Anterior cingulate cortex (tissue), 58 donors: ENCODE measurements around the gene SMIM5.

Experiments used
- DNase-seq, 58 donors: peaks; one replicate each; lab custom pipeline; 2025; lab: John Stamatoyannopoulos, UW

The SMIM5 gene

DNA sequence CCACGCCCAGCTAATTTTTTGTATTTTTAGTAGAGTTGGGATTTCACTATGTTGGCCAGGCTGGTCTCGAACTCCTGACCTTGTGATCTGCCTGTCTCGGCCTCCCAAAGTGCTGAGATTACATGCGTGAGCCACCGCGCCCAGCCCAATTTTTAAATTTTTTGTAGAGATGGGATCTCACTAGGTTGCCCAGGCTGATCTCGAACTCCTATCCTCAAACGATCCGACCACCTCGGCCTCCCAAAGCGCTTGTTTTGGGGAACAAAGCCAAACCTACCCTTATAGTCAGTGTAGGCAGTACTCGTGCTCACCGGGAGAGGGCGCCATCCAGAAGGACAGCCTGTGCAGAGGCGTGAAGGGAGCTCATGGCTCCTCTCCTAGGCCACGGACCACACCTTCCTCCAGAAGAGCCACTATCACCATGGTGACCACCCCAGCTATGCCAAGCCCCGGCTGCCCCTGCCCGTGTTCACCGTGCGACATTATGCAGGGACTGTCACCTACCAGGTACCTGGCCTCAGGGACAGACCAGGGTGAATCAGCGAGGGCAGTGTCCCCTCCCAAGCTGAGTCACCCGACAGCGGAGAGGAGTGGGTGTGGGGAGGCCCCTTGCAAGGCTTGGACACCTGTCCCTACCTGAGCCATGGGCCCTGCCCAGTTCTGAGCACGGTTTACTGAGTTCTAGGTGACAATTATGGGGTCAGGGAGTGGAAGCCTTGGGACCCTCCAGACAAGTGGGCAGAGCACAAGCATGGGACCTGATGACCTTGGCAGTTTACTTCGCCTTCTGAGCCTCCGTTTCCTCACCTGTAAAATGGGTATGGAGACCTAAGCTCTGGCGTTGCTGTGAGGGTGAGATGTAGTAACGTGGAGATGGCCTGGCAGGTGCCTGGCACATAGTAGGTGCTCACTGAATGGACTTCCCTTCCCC is 31.9 kb upstream of the SMIM5 start:
- peak in 12 of 58 donors; percentile 11 to 44 (median 24) for DNase-seq

DNA sequence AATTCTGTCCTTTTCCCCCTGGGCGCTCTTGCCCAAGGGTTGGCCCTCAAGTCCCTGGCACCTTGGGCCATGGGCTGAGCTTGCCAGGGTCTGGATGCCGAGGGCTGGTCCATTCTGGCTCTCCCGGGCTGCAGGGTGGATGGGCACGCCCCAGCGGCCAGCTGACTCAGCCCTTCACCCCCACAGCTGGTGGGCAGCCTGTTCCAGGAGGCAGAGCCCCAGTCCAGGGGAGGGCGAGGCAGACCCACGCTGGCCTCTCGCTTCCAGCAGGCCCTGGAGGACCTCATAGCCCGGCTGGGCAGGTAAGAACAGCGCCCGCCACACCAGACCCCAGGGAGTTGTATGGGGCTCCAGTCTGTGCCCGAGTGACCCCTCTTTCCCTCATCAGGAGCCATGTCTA is 30.6 kb upstream of the SMIM5 start:
- DNase-seq = no peak

DNA sequence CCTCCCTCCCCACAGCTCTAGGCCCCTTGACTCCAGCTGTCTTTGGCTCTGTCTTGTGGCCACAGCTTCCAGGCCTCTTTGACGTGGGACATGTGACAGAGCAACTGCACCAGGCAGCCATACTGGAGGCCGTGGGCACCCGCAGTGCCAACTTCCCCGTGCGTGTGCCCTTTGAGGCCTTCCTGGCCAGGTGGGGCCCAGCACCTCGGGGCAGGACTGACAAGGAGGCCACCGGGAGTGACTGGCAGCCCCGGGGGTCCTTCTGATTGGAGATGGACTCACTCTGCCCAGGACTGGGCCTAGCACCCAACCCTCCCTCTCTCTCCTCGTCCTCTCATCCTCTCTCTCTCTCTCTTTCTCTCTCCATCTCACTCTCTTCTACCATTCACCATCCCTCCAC is 30.1 kb upstream of the SMIM5 start:
- no peak for DNase-seq

DNA sequence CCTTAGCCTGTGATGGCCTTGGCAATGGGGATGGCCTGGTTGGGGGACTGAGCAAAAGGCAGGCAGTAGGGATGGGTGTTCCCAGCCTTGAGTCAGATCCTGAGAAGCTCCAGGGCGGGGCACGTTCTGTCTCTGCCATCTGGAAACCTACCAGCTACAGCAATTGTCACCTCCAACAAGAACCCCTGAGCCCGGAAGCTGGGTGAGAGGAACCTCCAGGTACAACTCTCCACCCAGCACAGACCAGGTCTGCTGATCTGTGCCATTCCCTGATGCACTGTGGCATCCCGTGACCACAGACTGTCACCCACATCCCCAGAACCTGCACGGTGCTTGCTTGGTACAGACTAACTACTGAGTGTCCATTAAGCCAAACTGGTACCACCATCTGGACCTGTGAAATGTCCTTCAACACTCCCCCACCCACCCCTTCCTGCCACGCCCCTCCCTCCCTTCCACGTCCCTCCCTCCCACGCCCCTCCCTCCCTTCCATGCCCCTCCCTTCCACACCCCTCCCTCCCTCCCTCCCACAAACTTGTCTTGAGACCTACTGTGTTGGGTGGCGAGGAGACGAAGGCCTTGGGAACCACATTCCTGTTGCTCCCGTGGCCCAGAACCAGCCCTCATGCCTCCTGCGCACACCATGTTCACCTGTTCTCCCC is 29.1 kb upstream of the SMIM5 start:
- no peak for DNase-seq

DNA sequence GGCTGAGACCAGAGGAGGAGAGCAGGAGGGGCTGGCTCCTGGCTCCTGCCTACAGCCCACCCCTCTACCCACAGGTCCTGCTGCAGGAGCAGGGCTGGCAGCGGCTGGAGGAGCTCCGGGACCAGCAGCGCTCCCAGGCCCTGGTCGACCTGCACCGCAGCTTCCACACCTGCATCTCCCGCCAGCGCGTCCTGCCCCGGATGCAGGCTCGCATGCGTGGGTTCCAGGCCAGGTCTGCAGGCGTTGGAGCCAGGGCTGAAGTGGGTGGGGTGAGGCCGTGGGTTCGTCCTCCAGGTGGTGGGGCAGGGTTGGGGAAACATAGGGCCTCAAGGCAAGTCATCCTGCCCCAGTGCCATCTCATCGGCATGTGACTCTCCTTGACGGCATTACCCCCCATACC is 27.4 kb upstream of the SMIM5 start:
- DNase-seq = no peak

DNA sequence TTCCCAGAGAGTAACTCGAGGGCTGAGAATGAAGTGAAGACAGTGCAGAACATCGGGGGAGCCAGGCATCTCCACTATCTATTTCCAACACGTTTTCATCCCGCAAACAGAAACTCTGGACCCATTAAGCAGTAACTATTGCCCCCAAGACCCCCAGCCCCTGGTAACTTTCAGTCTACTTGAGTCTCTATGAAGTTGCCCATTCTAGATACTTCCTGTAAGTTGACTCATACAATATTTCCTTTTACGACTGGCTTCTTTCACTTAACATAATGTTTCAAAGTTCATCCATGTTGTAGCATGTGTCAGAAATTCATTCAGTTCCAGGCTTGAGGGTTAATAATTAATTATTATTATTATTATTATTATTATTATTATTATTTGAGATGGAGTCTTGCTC is 26.1 kb upstream of the SMIM5 start:
- DNase-seq = no peak

DNA sequence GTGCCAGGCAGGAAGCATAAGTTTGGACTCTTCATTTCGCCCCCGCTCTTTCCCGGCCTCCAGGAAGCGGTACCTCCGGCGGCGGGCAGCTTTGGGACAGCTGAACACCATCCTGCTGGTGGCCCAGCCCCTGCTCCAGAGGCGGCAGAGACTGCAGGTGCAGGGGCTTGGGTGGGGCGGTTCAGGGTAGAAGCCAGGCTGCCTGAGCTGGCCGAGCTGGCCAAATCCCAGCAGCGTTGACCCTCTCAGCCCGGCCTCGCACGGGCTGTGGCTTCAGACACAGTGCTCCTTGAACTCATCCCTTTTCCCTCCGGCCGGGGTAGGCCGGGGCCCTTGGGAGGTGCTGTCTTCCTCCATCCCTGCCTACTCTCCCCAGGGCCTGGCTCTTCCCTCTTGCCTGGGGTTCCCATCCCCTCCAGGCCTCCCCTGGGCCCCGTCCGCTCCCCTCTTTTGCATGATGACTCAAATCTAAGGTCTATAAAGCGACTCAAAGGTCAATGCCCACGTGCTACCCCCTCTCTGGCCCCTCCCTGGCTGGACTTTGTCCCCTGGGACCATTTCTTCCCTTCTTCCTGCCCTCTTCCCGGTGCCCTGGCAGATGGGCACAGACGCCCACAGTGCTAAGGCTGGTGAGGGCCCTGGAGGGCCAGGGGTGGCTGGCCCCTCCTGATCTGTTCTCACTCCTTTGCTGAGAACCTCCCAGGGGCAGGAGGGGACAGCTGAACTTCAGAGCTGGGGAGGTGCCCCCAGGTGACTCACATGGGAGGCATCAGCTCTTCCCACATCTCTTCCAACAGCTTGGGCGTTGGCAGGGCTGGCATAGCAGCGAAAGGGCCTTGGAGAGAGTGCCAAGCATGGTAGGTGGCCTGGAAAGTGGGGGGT is 22.9 kb upstream of the SMIM5 start:
- DNase-seq = peak in 1 of 58 donors; percentile 20

DNA sequence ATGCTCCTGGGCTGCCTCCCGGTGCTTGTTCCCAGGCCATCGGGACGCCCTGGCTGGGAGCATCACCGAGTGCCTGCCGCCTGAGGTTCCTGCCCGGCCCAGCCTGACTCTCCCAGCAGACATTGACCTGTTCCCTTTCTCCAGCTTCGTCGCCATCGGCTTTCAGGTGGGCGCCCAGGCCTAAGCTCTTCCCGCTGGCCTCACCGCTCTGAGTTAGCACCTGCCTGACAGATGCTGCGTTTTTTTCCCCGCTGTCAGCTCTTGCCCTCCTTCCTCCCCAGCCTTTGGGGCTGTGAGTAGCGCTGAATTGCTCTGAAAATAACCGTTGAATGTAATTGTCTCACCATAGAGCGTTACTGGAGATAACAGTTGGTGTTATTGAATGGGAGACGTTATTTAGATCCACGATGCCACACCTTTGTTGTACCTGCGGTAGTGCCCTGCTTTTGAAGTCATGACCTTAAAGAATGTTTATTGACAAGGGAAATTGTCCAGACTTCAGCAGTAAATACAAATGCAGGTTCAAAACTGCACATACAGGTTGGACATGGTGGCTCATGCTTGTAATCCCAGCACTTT is 21.3 kb upstream of the SMIM5 start:
- no peak for DNase-seq

DNA sequence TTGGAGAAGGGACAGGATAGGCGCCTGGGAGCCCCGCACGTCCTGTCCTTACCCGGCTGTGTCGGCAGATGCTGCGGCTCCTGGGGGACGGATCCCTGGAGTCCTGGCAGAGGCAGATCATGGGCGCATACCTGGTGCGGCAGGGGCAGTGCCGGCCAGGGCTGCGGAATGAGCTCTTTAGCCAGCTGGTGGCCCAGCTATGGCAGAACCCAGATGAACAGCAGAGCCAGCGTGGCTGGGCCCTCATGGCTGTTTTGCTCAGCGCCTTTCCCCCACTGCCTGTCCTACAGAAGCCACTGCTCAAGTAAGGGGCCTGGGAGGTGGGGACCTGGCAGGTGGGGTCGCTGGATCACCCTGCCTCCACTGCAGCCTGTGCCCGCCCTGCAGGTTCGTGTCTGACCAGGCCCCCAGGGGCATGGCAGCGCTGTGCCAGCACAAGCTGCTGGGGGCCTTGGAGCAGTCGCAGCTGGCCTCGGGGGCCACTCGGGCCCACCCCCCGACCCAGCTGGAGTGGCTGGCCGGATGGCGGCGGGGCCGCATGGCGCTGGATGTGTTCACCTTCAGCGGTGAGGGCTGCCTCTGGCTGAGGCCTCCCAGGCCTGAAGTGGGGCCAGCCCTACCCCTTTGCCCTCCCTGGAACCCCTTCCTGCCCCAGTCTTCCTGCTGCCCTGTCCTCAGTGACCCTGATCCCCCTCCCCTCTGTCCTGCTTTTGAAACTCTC is 20.2 kb upstream of the SMIM5 start:
- DNase-seq = no peak

DNA sequence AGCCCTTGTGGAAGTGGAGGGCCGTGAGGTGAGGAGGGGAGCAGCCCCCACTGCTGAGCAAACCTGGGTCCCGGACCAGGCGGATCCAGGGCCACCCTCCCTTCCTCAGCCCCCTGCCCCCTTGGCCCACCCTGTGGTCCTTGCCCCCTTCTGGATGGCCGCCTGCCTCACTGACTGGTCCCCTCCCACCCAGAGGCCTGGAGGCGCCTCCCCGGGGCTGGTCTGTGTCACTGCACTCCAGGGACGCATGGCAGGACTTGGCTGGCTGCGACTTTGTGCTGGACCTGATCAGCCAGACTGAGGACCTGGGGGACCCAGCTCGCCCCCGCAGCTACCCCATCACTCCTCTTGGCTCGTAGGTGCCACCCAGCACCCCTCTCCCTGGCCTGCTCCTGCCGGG is 19.2 kb upstream of the SMIM5 start:
- DNase-seq = no peak

DNA sequence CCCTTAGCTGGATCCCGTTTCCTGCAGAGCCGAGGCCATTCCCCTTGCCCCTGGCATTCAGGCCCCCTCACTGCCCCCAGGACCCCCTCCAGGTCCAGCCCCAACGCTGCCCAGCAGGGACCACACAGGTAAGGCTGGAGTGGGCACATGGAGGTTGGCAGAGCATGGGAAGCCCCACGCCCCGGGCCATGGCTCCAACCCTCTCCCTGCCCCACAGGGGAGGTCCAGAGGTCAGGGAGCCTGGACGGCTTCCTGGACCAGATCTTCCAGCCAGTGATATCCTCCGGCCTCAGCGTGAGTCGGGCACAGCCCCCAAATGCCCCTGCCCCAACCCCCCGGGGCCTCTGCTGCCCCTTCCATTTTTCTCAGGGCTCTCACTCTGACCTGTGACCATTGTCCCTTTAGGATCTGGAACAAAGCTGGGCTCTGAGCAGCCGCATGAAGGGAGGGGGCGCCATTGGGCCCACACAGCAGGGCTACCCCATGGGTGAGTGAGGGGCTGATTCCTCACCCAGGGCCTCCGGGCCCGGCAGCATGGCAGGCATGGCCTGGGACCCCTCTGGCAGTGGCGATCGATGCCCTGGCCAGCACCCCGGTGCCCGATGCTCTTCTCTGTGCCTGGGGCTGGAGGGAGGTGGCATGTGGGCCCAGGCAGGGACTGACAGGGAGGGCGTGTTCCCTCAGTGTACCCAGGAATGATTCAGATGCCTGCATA is 18.5 kb upstream of the SMIM5 start:
- DNase-seq = no peak

DNA sequence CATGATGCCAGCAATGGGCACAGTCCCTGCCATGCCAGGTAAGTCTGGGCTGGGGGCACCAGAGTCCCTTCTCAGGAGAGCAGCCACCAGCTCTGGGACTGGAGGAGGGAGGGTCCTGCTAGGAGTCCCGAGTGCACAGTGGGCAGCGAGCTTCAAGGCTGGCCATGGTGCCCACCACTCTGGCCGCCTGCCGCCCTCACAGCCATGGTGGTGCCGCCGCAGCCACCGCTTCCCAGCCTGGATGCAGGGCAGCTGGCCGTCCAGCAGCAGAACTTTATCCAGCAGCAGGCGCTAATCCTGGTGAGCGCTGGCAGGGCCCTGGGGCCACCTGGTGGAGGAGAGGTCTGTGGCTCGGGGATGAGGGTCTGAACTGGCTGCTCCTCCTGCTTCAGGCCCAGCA is 17.9 kb upstream of the SMIM5 start:
- no peak for DNase-seq

DNA sequence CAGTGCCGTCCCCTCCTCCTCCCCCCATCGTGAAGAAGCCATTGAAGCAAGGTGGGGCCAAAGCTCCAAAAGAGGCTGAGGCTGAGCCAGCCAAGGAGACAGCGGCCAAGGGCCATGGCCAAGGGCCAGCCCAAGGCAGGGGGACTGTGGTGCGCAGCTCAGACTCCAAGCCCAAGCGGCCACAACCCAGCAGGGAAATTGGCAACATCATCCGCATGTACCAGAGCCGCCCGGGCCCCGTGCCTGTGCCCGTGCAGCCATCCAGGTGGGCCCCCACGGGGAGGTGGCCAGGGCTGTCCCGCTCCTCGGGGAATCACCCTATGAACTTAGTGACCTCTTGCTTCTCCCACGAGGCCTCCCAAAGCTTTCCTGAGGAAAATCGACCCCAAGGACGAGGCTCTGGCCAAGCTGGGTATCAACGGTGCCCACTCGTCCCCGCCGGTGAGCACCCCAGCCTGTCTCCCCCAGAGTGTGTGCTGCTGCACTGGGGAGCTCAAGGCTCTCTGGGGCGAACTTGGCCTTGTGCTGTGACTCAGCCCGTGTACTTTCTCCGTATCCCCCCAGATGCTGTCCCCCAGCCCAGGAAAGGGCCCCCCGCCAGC is 16.6 kb upstream of the SMIM5 start:
- DNase-seq = peak in 2 of 58 donors; percentile 13 to 14

DNA sequence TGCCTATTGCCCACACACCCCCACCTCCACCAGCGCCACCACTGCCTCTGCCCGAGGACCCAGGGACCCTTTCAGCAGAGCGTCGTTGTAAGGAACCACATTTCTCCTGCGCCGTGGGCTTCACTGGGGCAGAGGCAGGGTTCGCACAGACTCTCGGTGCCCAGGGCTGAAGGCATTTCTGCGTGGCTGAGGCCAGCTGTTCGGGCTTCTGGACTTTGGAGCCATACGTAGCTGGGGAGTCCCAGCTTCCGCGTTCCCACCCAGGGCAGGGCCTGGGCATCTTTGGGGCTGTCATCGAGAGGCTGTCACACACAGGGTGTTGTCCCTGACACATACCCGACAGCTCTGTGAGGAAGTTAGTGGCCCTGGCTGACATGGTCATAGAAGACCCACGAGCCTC is 16.0 kb upstream of the SMIM5 start:
- no peak for DNase-seq

DNA sequence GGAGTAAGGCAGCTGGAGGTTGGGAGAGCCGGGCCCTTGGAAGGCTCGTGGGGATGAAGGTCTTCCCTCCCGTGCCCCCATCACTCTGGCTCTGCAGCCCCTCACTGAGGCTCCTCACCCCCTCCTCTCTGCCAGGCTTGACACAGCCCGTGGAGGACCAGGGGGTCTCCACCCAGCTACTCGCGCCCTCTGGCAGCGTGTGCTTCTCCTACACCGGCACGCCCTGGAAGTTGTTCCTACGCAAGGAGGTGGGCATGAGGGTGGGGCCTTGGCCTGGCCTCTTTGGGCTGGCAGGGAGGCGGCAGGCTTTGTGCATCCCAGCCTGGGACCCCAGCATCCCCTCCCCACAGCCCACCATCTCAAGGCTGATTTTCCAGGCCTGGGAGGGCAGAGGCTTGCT is 15.6 kb upstream of the SMIM5 start:
- DNase-seq = no peak

DNA sequence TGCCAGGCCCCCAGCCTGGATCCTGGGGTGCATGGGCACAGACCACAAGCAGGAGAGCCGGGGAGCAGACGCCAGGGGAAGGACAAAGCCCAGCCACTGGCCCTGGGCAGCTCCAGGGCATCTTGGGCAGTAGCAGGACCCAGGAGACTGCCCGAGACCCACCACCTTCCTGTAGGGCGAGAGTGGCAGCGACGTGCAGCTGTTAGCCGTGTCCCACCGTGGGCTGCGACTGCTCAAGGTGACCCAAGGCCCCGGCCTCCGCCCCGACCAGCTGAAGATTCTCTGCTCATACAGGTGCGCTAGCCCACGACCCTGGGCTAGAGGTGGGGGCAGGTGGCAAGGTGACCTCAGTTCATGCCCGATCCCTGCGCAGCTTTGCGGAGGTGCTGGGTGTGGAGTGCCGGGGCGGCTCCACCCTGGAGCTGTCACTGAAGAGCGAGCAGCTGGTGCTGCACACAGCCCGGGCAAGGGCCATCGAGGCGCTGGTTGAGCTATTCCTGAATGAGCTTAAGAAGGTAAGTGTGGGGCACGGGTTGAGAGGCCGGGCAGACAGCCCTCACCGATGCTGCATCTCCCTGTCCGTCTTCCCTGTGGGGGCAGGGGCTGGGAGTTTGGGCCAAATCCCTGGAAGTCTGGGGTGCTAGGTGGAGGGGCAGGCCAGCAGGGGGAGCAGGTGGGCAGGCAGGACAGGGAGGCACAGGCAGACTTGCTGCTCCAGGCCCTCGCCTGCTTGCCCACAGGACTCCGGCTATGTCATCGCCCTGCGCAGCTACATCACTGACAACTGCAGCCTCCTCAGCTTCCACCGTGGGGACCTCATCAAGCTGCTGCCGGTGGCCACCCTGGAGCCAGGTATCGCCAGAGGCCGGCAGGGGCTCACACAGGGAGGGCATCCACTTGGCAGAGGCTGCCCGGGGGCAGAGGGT is 13.5 kb upstream of the SMIM5 start:
- DNase-seq = no peak

DNA sequence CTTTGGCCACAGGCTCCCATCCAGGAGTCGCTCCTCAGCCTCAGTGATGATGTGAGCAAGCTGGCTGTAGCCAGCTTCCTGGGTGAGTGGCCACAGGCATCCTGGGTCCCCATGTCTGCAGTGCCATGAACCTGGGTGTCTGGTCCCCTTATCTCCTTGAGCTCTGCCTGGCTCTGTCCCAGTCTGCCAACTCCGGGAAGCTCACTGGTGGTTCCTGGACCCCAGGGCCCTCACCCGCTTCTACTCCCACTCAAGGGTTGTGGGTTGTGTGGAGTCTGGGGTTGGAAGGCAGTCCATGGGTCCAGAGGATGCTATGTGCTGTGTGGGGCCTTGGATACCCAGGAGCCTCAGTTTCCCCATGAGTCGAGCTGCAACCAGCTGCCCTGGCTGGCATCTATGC is 11.7 kb upstream of the SMIM5 start:
- no peak for DNase-seq

DNA sequence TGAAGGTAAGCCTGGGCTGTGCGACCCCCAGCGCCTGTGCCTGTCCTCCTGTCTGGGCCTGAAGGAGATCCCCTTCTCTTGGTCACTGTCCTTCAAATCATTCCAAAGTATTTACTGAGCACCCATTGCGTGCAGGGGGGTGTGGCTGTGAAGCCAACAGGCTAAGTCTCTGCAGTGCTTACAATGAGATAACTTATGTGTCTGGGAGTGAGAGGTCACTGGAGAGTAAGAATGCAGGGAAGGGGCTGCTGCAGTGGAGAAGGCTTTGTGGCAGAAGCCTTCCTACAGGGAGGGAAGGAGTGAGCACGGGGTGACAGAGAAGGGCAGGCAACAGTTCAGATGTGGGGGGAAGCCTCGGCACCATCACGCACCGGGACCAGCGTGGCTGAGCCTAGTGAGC is 11.2 kb upstream of the SMIM5 start:
- DNase-seq = no peak
